SIG-M5 treated with dmso at 0.1 percent for 504 hours (cell line): ENCODE measurements around the gene ZDHHC14.

Source experiments
- DNase-seq: peaks from one replicate; lab custom pipeline; 2025; ENCODE audit not compliant: unreplicated experiment; lab: John Stamatoyannopoulos, UW

ZDHHC14 gene

GRCh38 chr6:157438611-157439111 is 57.7 kb downstream of the ZDHHC14 start:
- no peak for DNase-seq

- DNase-seq: no peak
These were observed 59.2 kb downstream of the ZDHHC14 start for GRCh38 chr6:157440171-157440570.

- DNase-seq: peak; percentile 42
These were observed 61.3 kb downstream of the ZDHHC14 start for GRCh38 chr6:157442291-157442690.

GRCh38 chr6:157443066-157443800 is 62.2 kb downstream of the ZDHHC14 start:
- no peak for DNase-seq

- no peak for DNase-seq
These were observed 64.5 kb downstream of the ZDHHC14 start for GRCh38 chr6:157445277-157446009.

GRCh38 chr6:157447735-157448134 is 66.7 kb downstream of the ZDHHC14 start:
- DNase-seq: no peak

- no peak for DNase-seq
These were observed 68.6 kb downstream of the ZDHHC14 start for GRCh38 chr6:157449610-157450009.

GRCh38 chr6:157450931-157451742 is 70.1 kb downstream of the ZDHHC14 start:
- no peak for DNase-seq

- DNase-seq: no peak
These were observed 71.1 kb downstream of the ZDHHC14 start for GRCh38 chr6:157452096-157452495.

GRCh38 chr6:157453131-157453530 is 72.1 kb downstream of the ZDHHC14 start:
- no peak for DNase-seq

GRCh38 chr6:157453978-157454377 is 73.0 kb downstream of the ZDHHC14 start:
- no peak for DNase-seq

- DNase-seq: no peak
These were observed 74.0 kb downstream of the ZDHHC14 start for GRCh38 chr6:157454762-157455714.

GRCh38 chr6:157455731-157456523 is 74.9 kb downstream of the ZDHHC14 start:
- no peak for DNase-seq

GRCh38 chr6:157456524-157456829 is 75.5 kb downstream of the ZDHHC14 start:
- DNase-seq: no peak

GRCh38 chr6:157457787-157458186 is 76.8 kb downstream of the ZDHHC14 start:
- DNase-seq: no peak

- no peak for DNase-seq
These were observed 78.3 kb downstream of the ZDHHC14 start for GRCh38 chr6:157459327-157459726.

GRCh38 chr6:157460182-157460999 is 79.4 kb downstream of the ZDHHC14 start:
- DNase-seq: no peak

GRCh38 chr6:157461000-157461915 is 80.3 kb downstream of the ZDHHC14 start:
- DNase-seq: no peak
